AG04449 (cell line): Measurements from ENCODE around the gene GLT6D1.

ENCODE experiments used
- CTCF ChIA-PET: fragments of 350-600 bp; formaldehyde crosslinking; extraction: SDS; loops from one replicate; lab custom pipeline; 2021; ENCODE audit warnings: antibody characterized with exemption; lab: Yijun Ruan, JAX
- POLR2A ChIA-PET: fragments of 400-600, 350-600 bp; formaldehyde crosslinking; extraction: SDS; loops from one replicate; lab custom pipeline; 2020; ENCODE audit warnings: antibody characterized with exemption, inconsistent platforms; lab: Yijun Ruan, JAX
- DNase-seq: peaks from one replicate; pipeline ENCODE4 v3.0.0-alpha.2; 2010; ENCODE audit warnings: low read depth, low spot score
- H3K4me3 ChIP-seq: 2 replicates; pipeline ENCODE4 v1.5.1; 2011; ENCODE audit warnings: low read depth, mild to moderate bottlenecking, control low read depth, low read length
- CTCF ChIP-seq: IDR thresholded peaks from one replicate; pipeline ENCODE4 v1.5.1; 2011; ENCODE audit warnings: mild to moderate bottlenecking, moderate library complexity, low read length, control low read depth, inconsistent platforms; ENCODE audit not compliant: insufficient read depth; ENCODE audit errors: missing control alignments

The GLT6D1 gene

GRCh38 chr9:135639196-135639595 lies at the start of gene GLT6D1:
Gene GLT6D1 (minus strand): TSS chr9:135639540. CDS start chr9:135639187, 353 bp downstream.
- no peak within 1 kb of the TSS for H3K4me3 ChIP-seq
- CTCF ChIA-PET: interaction anchor here (1.7 kb wide), 1 partner anchor 36 kb away, joined by 5 read pairs; no protein-coding TSS in a partner anchor
- DNase-seq: no peak
- POLR2A ChIA-PET: no interaction called here
- no peak for TF ChIP-seq CTCF

GRCh38 chr9:135689011-135689410 lies 49.7 kb upstream of the GLT6D1 start:
- no peak for TF ChIP-seq CTCF
- ChIA-PET POLR2A (no interaction called here), CTCF (no interaction called here)
- DNase-seq: no peak
- no peak overlapping the region for H3K4me3 ChIP-seq

DNA sequence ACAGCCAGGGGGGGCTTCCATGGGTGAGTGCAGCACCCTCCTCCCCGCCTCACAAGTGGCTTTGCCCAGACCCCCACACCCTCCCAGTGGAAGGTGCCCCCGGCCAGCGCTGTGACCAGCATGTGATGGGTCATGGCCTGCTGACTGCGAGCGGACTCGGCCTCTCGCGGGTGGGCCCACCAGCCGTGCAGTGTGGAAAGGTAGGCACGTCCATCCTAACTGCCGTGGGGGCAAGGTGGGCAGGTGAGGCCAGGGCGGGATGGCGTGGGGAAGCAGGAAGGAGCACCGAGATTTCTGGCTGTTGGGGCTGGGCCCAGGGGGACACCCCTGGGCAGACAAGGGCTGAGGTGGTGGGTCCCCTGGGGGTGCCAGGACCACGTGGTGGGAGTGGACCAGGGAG lies 47.9 kb upstream of the GLT6D1 start:
- no peak for TF ChIP-seq CTCF

DNA sequence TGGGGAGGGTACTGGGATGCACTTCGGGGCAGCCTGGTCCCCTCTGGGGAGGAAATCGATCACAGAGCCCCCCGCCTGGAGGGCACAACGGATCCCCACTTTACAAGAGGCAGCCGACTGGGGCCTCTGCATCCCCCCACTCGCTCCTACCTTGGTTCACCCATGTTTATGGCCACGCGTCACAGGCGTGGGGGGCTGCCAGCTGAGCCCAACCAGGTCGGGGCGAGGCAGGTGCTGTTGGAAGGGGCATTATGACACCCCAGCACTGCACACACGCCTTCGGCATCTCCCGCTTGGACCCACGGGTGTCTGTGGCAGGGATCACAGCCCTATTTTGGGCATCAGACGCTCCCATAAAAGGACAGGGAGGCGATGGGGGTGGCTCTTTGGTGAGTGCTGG lies 45.4 kb upstream of the GLT6D1 start:
- POLR2A ChIA-PET: no interaction called here
- no peak overlapping the region for H3K4me3 ChIP-seq
- CTCF ChIA-PET: no interaction called here
- TF ChIP-seq CTCF: no peak
- DNase-seq: no peak

More for the DNA sequence above, 47.9 kb upstream of the GLT6D1 start:
- ChIA-PET POLR2A (no interaction called here), CTCF (no interaction called here)
- no peak overlapping the region for H3K4me3 ChIP-seq
- no peak for DNase-seq

DNA sequence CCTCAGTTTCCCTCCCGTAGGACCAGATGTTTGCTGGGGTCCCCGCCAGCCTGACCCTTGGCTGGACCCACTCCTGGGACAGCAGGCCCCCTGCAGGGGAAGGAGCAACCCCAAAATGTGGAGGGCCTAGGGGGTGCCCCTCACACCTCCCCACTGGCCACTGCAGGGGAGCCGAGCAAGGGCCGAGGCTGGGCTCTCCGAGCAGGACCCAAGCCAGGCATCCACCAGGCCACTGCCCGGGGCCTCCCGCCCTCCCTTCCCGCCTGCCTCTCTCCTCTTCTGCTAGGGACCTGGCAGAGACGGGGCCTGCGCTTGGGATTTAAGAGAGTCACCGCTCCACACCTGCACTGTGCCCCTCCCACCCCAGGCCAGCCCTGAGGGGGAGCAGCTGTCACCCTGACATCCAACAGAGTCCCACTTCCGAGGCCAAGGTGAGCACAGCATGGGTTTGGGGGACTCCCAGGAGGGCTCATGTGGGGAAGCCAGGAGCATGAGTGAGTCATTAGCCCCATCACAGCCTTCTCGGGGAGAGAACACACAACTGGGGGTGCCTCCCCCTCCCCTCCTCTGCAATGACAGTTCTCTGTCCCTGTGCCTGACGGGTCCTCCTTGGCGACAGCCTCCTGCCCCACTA lies 44.2 kb upstream of the GLT6D1 start:
- no peak for TF ChIP-seq CTCF
- no peak for DNase-seq
- POLR2A ChIA-PET: no interaction called here
- H3K4me3 ChIP-seq: no peak overlapping the region
- CTCF ChIA-PET: no interaction called here

DNA sequence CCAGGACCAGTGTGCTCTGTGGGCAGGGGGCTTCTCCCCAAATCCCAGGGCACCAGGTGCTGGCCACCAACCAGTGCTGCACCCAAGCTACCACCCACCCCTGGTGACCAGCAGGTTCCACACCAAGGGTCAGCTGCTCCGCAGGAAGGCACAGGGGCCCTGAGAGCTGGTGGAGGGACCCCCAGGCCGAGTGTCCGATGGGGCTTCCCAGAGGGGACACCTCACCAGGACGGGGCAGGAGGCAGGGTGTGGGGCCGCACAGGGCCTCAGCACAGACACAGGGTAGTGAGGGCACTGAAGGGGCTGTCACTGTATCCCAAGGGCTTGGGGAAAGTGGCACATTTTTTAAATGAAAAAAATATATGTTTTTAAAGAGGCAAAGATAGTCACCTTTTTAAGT lies 41.8 kb upstream of the GLT6D1 start:
- ChIA-PET CTCF (no interaction called here), POLR2A (no interaction called here)
- DNase-seq: no peak
- no peak overlapping the region for H3K4me3 ChIP-seq
- TF ChIP-seq CTCF: no peak
